BLaER1 treated with 17β-estradiol and CSF1 and Interleukin-3, amounts not matched to agents 10 nM and 100 nM (cell line): ENCODE data around the gene QSOX2.

ENCODE experiments used
- H3K27ac ChIP-seq, 11 experiments: shearing (Covaris generic); formaldehyde crosslinking; 2 replicates each; pipeline ENCODE4 v1.8.1; 2022
- H3K27me3 ChIP-seq, 11 experiments: shearing (Covaris generic); formaldehyde crosslinking; 2 replicates each; pipeline ENCODE4 v1.8.1; 2022
- H3K36me3 ChIP-seq, 11 experiments: shearing (Covaris generic); formaldehyde crosslinking; 2 replicates each; pipeline ENCODE4 v1.8.1; 2022
- H3K4me1 ChIP-seq, 10 experiments: shearing (Covaris generic); formaldehyde crosslinking; 2 replicates each; pipeline ENCODE4 v1.8.1; 2022
- H3K4me2 ChIP-seq, 11 experiments: shearing (Covaris generic); formaldehyde crosslinking; 2 replicates each; pipeline ENCODE4 v1.8.1; 2022
- H3K4me3 ChIP-seq, 10 experiments: shearing (Covaris generic); formaldehyde crosslinking; 2 replicates each; pipeline ENCODE4 v1.8.1; 2022
- H3K9ac ChIP-seq, 11 experiments: shearing (Covaris generic); formaldehyde crosslinking; 2 replicates each; pipeline ENCODE4 v1.8.1; 2022
- H3K9me3 ChIP-seq, 11 experiments: shearing (Covaris generic); formaldehyde crosslinking; replicated peaks in 1 of 11; 2 replicates each; pipeline ENCODE4 v1.8.1; 2022
- H4K20me1 ChIP-seq, 11 experiments: shearing (Covaris generic); formaldehyde crosslinking; 2 replicates each; pipeline ENCODE4 v1.8.1; 2022
- Cebpa-rat ChIP-seq, 11 experiments: shearing (Covaris generic); IDR thresholded peaks; 2 replicates each; pipeline ENCODE4 v1.8.1; 2022

Gene QSOX2

GRCh38 chr9:136171801-136172411, 73.7 kb downstream of the QSOX2 start:
- TF ChIP-seq Cebpa-rat (IDR thresholded peaks at IDR 0.05), result no peak
- Histone ChIP-seq H3K36me3 (no peaks in the 10 kb centered on the region), H3K4me1 (peaks cover 0 to 34% (median 14%) of the 10 kb centered on the region in 10 experiments; a peak in 9 of 20 replicates), H3K27me3 (no peaks in the 10 kb centered on the region), H3K4me2 (peak overlapping the region in 1 of 11 experiments; percentile 20; a peak in 1 of 22 replicates), H3K9me3 (no peaks in the 10 kb centered on the region), H4K20me1 (peaks cover 0 to 33% (median 0%) of the 10 kb centered on the region in 11 experiments; a peak in 4 of 22 replicates), H3K4me3 (no peak overlapping the region), H3K27ac (no peak overlapping the region), H3K9ac (no peak overlapping the region)

DNA sequence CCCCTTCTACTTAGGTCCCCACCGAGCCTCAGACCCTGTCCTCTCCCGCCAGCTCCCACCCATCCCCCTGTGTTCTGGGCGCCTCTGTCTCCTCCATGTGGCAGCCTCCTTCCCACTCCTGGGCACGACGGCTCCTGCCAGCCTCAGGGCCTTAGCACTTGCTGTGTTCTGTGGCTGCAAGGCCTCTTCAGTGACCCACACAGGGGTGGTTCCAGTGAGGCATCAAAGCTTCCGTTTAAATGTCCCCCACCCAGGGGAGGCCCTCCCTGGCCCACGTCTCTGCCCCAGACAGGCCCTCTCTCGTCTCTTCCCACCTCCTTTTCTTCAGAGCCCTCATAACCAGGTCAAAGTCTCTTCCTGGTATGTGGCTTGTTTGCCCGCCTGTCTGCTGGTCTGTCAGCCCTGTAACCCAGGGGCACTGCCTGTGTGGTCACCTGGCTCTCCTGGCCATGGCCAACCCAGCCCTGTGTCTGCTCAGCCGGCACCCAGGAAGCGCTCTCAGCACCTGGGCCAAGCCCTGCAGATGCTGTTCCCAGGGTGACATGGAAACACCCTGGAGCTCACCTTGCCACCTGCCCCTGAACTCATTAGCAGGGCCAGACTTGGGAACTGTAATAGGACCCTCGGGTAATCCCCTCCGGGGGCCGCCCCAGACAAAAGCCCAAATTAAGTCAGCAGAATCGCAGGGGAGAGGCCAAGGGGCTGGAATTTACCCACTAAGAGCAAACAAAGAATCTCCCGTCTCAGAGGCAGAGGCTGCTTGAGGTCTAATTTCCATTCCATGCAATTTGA, 74.4 kb downstream of the QSOX2 start:
- H4K20me1 ChIP-seq, result peaks cover 0 to 33% (median 0%) of the 10 kb centered on the region in 11 experiments; a peak in 4 of 22 replicates
- H3K9me3 ChIP-seq, result 0 out of 22 replicates have a peak, but pooled peaks cover 0 to under 1% (median 0%) of the 10 kb centered on the region in 11 experiments
- no peak for TF ChIP-seq Cebpa-rat (IDR thresholded peaks at IDR 0.05)
- H3K27me3 ChIP-seq, result no peaks in the 10 kb centered on the region
- H3K36me3 ChIP-seq, result no peaks in the 10 kb centered on the region
- H3K9ac ChIP-seq, result no peak overlapping the region
- no peak overlapping the region for H3K27ac ChIP-seq
- H3K4me3 ChIP-seq, result no peak overlapping the region
- H3K4me1 ChIP-seq, result peaks cover 0 to 38% (median 14%) of the 10 kb centered on the region in 10 experiments; a peak in 9 of 20 replicates
- H3K4me2 ChIP-seq, result peak overlapping the region in 2 of 11 experiments; percentile 20 to 28; a peak in 2 of 22 replicates

DNA sequence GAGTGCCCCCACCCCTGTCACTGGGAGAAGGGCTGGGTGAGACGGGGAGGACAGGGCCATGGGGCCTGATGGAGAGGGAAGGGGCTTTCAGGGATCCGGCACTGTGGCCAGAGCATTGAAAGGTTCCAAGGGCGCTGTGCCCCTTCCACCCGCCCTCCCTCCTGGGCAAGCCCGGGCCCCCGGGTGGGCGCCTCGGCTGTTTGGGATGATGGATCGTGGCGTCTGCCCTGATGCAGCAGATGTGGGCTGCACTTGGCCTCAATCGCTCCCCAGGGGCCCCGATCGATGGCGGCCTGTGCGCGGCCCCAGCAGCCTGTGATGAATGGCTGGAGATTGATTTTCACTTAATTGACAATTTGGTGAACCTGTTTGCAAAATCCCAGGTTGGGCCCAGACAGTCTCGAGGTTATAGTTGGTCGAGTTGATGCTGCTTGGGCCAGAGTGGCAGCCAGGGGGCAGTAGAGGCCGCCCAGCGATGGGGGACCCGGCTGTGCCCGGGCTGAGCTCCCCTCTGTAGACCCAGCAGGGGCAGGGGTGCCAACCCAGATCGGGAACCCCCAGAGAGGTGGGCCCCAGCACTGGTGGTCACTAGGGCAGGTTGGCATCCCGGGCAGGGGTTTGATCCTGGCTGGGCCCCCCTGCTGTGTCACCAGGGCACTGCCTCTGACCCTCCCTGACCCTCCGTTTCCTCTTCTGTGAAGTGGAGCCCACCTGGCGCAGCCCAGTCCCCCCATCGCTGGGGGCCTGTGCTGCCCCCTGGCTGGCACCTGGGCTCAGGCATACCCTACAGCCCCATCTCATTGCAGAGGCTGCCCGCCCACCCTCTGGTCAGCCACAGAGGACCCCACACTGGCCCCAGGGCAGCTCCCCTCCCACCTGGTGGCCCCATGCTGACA, 75.4 kb downstream of the QSOX2 start:
- Histone ChIP-seq H3K36me3 (no peaks in the 10 kb centered on the region), H4K20me1 (peaks cover 0 to 25% (median 0%) of the 10 kb centered on the region in 11 experiments; a peak in 4 of 22 replicates), H3K27me3 (no peaks in the 10 kb centered on the region), H3K4me2 (peak overlapping the region in 5 of 11 experiments; percentile 29 to 44 (median 36); a peak in 8 of 22 replicates), H3K4me1 (peaks cover 0 to 38% (median 14%) of the 10 kb centered on the region in 10 experiments; a peak in 9 of 20 replicates), H3K9me3 (peaks cover 0 to 4% (median 0%) of the 10 kb centered on the region in 11 experiments; a peak in 1 of 22 replicates), H3K4me3 (no peak overlapping the region), H3K9ac (no peak overlapping the region; a peak in 2 of 22 replicates), H3K27ac (no peak overlapping the region)
- TF ChIP-seq Cebpa-rat (IDR thresholded peaks at IDR 0.05), result no peak

DNA sequence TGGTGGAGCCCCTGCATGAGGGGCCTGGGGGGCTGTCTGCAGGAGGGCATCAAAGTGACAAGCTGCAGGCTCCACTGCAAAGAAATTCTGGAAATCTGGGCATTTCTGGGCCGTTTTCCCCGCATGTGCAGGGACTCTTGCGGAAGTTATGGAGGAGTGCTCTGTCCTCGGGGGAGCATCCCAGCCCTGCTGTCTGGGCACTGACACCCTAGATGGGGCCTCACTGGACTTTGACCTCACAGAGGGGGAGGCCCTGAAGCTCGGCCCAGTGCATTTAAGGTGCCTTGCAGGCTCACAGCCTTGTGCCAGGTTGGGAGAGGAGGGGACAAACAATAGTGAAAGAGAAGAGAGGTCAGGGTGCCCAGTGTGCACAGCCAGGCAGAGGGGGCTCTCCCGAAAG, 76.1 kb downstream of the QSOX2 start:
- no peak overlapping the region for H3K27ac ChIP-seq
- H4K20me1 ChIP-seq, result peaks cover 0 to 20% (median 0%) of the 10 kb centered on the region in 11 experiments; a peak in 4 of 22 replicates
- no peak overlapping the region; a peak in 1 of 22 replicates for H3K4me2 ChIP-seq
- peaks cover 0 to 4% (median 0%) of the 10 kb centered on the region in 11 experiments; a peak in 1 of 22 replicates for H3K9me3 ChIP-seq
- no peaks in the 10 kb centered on the region for H3K27me3 ChIP-seq
- H3K4me3 ChIP-seq, result no peak overlapping the region
- 0 out of 22 replicates have a peak overlapping the region, but pooled peaks of 1 of the 11 experiments have one; percentile 17 for H3K9ac ChIP-seq
- no peak for TF ChIP-seq Cebpa-rat (IDR thresholded peaks at IDR 0.05)
- H3K36me3 ChIP-seq, result no peaks in the 10 kb centered on the region
- peaks cover 0 to 38% (median 14%) of the 10 kb centered on the region in 10 experiments; a peak in 9 of 20 replicates for H3K4me1 ChIP-seq

GRCh38 chr9:136163248-136163850, 82.3 kb downstream of the QSOX2 start:
- H3K27ac ChIP-seq, result no peak overlapping the region
- no peak for TF ChIP-seq Cebpa-rat (IDR thresholded peaks at IDR 0.05)
- no peak overlapping the region for H3K4me3 ChIP-seq
- H3K4me2 ChIP-seq, result no peak overlapping the region
- no peak overlapping the region for H3K9ac ChIP-seq
- no peaks in the 10 kb centered on the region for H3K27me3 ChIP-seq
- H3K9me3 ChIP-seq, result peaks cover 9 to 18% (median 14%) of the 10 kb centered on the region in 11 experiments; a peak in 19 of 22 replicates
- 0 out of 22 replicates have a peak, but pooled peaks cover 0 to 4% (median 0%) of the 10 kb centered on the region in 11 experiments for H4K20me1 ChIP-seq
- H3K36me3 ChIP-seq, result no peaks in the 10 kb centered on the region
- peaks cover 0 to 18% (median 11%) of the 10 kb centered on the region in 10 experiments; a peak in 10 of 20 replicates for H3K4me1 ChIP-seq

DNA sequence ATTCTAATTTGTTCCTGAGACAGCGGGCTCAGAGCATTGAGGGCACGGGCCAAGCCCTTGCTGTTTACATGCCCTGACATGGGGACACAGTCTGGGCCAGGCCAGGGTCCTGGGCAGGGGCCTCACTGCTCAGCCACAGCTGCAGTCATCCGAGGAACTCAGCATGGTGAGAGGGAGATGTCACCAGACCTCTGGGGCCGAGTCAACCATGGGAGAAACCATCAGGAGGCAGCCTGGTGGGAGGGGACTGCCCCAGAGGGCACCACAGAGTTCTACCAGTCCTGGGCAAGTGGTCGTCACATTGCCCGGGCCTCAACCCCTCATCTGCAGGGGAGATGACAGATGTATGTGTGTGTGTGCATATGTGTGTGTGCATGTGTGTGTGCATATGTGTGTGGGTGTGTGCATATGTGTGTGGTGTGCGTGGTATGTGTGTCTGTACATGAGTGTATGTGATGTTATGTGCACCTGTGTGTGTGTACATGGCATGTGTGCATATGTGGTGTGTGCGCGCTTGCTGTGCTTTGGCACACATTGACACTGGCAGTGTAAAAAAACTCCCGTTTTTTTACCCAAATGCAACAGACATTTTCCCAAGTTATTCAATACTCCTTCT, 84.5 kb downstream of the QSOX2 start:
- Histone ChIP-seq H3K27ac (no peak overlapping the region), H3K9ac (peak overlapping the region in 1 of 11 experiments; percentile 21; a peak in 1 of 22 replicates), H3K36me3 (no peaks in the 10 kb centered on the region), H3K9me3 (peaks cover 9 to 18% (median 14%) of the 10 kb centered on the region in 11 experiments; a peak in 19 of 22 replicates), H3K4me1 (peaks cover 0 to 30% (median 23%) of the 10 kb centered on the region in 10 experiments; a peak in 13 of 20 replicates), H3K4me3 (no peak overlapping the region), H3K27me3 (peaks cover 0 to 7% (median 0%) of the 10 kb centered on the region in 11 experiments; a peak in 1 of 22 replicates), H4K20me1 (peaks cover 0 to 8% (median 0%) of the 10 kb centered on the region in 11 experiments; a peak in 2 of 22 replicates), H3K4me2 (peak overlapping the region in 4 of 11 experiments; percentile 11 to 44 (median 30); a peak in 5 of 22 replicates)
- no peak for TF ChIP-seq Cebpa-rat (IDR thresholded peaks at IDR 0.05)

- Histone ChIP-seq H3K4me1 (peaks cover 0 to 30% (median 23%) of the 10 kb centered on the region in 10 experiments; a peak in 13 of 20 replicates), H3K27ac (no peak overlapping the region), H3K4me3 (no peak overlapping the region), H4K20me1 (peaks cover 0 to 8% (median 0%) of the 10 kb centered on the region in 11 experiments; a peak in 2 of 22 replicates), H3K9ac (no peak overlapping the region), H3K9me3 (peaks cover 9 to 18% (median 14%) of the 10 kb centered on the region in 11 experiments; a peak in 19 of 22 replicates), H3K36me3 (no peaks in the 10 kb centered on the region), H3K27me3 (peaks cover 0 to 7% (median 0%) of the 10 kb centered on the region in 11 experiments; a peak in 1 of 22 replicates), H3K4me2 (peak overlapping the region in 6 of 11 experiments; percentile 20 to 49 (median 36); a peak in 8 of 22 replicates)
- TF ChIP-seq Cebpa-rat (IDR thresholded peaks at IDR 0.05), result no peak
Measured at GRCh38 chr9:136160381-136160841, 85.2 kb downstream of the QSOX2 start.
